ENCODE measurements around the gene VANGL1. TPM values are rescaled to one million over a fixed set of nuclear protein-coding genes. Genes with fewer than 3 reads are reported as not detected.

Gene VANGL1
- 1 to 10 TPM; 4.1 to 7.2 (median 5.9) TPM for total RNA-seq

DNA sequence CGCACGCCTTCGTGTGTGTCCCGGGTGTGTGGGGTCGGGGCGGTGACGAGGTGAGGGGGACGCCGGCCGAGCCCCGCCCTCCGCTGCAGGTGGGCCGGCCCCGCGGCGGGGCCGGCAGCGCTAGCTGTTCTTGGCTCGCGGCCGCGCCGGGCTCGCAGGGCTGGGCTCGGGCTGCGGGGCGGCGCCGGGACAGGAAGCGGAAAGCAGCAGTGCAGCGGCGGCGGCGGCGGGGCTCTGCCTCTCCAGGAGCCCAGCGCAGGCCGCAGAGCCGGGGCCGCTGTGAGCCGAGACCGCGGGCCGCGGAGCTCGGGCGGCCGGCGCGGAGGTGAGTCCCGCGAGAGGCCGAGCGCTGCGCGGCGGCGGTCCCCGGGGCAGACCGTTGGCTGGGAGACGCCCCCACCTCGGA is at the start of gene VANGL1:
Gene VANGL1 (plus strand): TSS at position 209 of the 406 bp plus-strand sequence. CDS start 9,444 bp downstream, outside the sequence.
- TF ChIP-seq, protein P1, sequence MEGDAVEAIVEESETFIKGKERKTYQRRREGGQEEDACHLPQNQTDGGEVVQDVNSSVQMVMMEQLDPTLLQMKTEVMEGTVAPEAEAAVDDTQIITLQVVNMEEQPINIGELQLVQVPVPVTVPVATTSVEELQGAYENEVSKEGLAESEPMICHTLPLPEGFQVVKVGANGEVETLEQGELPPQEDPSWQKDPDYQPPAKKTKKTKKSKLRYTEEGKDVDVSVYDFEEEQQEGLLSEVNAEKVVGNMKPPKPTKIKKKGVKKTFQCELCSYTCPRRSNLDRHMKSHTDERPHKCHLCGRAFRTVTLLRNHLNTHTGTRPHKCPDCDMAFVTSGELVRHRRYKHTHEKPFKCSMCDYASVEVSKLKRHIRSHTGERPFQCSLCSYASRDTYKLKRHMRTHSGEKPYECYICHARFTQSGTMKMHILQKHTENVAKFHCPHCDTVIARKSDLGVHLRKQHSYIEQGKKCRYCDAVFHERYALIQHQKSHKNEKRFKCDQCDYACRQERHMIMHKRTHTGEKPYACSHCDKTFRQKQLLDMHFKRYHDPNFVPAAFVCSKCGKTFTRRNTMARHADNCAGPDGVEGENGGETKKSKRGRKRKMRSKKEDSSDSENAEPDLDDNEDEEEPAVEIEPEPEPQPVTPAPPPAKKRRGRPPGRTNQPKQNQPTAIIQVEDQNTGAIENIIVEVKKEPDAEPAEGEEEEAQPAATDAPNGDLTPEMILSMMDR (IDR thresholded peaks at IDR 0.05; ENCODE audit: low read depth) = no peak

DNA sequence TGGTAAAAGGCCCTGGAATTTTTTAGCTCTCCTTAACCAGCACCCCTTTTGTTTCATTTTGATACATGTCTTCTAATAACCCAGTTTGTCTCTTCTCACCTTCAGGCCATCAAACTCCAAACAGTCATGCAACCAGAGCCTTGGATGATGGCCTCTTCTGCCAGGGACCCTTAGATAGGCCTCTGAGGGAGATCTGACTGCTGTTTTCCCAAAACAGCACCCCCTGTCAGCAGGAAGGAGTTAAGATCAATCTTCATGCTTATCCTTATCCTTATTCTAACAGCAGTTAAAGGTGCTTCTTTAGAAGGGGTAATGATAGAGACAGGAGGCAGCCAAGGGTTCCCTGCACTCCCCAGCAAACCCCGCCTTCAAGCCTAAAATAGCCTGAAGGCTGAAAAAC is 49.5 kb upstream of the VANGL1 start:
- TF ChIP-seq, protein P1 (IDR thresholded peaks at IDR 0.05; ENCODE audit: low read depth) = no peak

DNA sequence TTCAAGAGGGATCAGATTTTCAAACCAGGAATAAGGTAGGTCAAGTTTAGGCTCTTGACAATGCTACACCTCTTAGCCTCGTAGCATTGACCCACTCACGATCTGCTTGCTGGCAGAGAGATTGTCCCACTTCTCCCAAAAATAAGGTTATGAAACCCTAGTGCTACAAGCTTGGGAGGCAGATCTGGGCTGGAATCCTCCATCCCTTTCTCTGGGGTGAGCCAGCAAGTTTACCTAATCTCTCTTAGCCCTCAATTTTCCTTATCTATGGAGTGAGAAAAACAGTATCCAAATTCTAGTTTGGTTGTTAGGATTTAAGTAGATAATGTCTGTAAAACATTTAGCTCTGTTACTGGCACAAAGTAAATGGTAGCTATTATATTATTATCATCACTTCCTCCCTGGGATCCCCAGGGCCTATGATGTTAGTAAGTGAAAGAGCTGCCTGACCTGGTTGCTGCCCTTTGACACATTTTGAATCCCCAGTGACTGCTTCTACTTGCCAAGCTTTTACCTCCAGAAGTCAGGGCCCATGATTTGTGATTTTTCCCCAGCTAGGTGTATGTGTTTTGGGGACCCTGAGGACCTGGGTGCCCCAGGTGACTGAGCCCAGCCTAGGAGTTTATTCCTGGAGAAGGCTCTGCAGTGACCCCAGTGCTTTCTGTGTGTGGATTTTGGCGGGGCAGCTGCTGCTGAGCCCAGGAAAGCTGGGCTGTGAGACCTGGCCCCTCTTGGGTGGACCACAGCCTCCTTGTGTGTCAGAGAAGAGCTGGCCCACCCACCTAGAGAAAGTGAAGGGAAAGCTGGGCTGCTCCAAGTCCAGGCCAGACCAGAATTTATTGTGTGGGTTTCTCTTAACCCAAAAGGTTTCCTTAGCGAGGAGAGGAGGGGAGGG is 48.2 kb upstream of the VANGL1 start:
- TF ChIP-seq, protein P1 (IDR thresholded peaks at IDR 0.05; ENCODE audit: low read depth) = no peak

DNA sequence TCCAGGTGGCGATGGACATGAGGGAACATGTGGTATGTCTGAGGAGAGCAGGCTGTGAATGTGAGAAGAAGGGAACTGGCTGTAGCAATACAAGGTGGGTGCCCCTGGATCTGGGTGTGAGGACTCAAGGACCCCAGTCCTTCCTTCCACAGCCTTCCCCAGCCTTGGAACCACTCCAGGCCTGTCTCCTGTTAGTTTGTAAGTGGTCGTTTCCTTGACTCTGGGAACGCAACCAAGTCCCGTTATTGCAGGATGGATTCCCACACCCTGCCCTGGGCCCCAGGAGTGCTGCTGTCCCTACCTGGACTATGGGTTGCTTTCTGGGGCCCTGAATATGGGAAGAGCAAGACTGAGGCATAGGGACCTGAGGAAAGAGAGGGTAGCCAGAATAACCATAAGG is 47.2 kb upstream of the VANGL1 start:
- TF ChIP-seq, protein P1 (IDR thresholded peaks at IDR 0.05; ENCODE audit: low read depth) = no peak

DNA sequence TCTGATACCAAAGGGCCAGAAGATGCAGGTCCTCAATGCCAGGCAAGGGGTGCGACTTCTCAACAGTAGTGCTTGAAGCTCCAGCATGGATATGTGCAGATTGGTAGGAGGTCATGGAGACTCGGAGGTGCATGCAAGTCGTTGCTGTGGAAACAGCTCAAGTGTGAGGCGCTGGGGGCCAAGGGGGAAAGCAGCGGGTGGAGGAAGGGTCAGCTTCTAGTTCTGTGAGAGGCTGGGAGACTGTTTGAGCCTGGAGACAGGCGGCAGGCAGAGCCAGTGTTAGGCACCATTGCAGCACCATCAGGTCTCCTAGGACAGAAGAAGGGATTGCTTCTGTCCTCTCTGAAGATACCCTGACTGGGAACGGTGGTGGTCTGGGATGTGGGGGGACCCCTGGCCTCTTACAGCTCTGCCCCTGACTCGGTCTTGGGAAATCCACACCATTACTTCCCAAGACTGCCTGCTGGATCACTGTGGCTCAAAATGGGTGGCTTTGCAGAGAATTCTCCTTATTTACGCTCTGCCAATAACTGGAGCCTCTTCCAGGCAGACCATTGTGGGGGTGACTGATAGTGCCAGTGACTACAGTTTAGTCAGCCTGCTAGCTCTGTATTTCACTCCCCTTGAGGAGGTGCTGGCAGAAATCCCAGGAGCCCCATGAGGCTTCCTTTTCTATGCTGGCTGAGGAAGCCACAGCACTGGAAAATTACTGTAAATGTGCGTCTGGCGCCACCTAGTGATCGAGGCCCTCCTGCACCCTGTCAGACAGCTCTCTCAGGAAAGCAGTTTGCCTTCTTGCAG is 46.3 kb upstream of the VANGL1 start:
- TF ChIP-seq, protein P1 (IDR thresholded peaks at IDR 0.05; ENCODE audit: low read depth) = no peak

DNA sequence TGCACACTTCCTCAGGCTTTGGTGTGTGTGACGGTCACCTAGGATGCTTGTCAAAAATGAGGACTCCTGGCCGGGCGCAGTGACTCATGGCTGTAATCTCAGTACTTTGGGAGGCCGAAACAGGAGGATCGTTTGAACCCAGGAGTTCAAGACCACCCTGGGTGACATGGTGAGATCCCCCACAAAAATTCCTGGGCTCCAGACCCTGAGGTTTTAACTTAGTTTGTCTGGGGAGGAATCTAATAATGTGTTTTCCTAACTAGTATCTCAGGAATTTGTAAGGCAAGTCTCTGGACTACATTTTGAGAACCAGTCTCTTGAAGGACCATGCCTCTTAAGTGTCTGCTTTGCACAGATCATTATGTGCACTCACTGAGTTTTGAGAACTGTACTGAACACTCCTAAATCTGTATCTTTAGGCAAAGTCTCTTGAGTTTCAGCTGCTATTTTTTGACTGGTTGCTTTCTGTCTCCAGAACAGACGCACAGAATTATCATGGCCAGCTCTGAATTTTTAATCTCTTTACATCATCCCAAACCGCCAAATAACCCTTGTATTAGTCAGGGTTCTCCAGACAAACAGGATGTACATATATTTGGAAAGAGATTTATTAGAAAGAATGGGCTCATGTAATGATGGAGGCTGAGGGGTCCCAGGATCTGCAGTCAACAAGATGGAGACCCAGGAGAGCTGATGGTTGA is 45.5 kb upstream of the VANGL1 start:
- TF ChIP-seq, protein P1 (IDR thresholded peaks at IDR 0.05; ENCODE audit: low read depth) = no peak

Data from subcutaneous adipose tissue (tissue), 4 donors.